SU-DHL-6 (cell line): Measurements from ENCODE around the gene C16orf87.

ENCODE experiments used
- H2AFZ ChIP-seq: fragments of 200-600 bp; sonication (generic); 2 replicates; pipeline ENCODE4 v1.6.1; 2014; ENCODE audit warnings: low read depth, mild to moderate bottlenecking, moderate library complexity, mixed read lengths, antibody characterized with exemption, low read length; ENCODE audit not compliant: severe bottlenecking
- H3F3A ChIP-seq: fragments of 200-600 bp; shearing (Covaris generic); 2 replicates; pipeline ENCODE4 v1.6.0; 2016; ENCODE audit warnings: antibody characterized with exemption, mild to moderate bottlenecking; ENCODE audit not compliant: insufficient read depth
- H3K27ac ChIP-seq: fragments of 200-600 bp; sonication (generic); 2 replicates; pipeline ENCODE4 v1.5.1; 2016; ENCODE audit warnings: low read depth, mild to moderate bottlenecking, low read length, moderate library complexity, mixed read lengths
- H3K27me3 ChIP-seq: fragments of 200-600 bp; sonication (generic), shearing (Covaris generic); 2 replicates; pipeline ENCODE4 v1.6.0; 2014; ENCODE audit warnings: mild to moderate bottlenecking, low read length
- H3K36me3 ChIP-seq: fragments of 200-600 bp; sonication (generic); 2 replicates; pipeline ENCODE4 v1.6.1; 2014; ENCODE audit warnings: mild to moderate bottlenecking, low read length, mixed read lengths
- H3K4me2 ChIP-seq: fragments of 300-600, 200-600 bp; shearing (Covaris generic), sonication (generic); 2 replicates; pipeline ENCODE4 v1.6.0; 2014; ENCODE audit warnings: low read length, low read depth, mild to moderate bottlenecking; ENCODE audit not compliant: poor library complexity, severe bottlenecking
- H3K4me3 ChIP-seq: fragments of 200-600 bp; sonication (generic); 2 replicates; pipeline ENCODE4 v1.5.1; 2014; ENCODE audit warnings: antibody characterized with exemption, low read length, mild to moderate bottlenecking, mixed read lengths; ENCODE audit not compliant: insufficient read depth, poor library complexity, severe bottlenecking
- H3K79me2 ChIP-seq: fragments of 200-600 bp; sonication (generic); 2 replicates; pipeline ENCODE4 v1.6.1; 2014; ENCODE audit warnings: mild to moderate bottlenecking, low read length, moderate library complexity; ENCODE audit not compliant: insufficient read depth
- H3K9ac ChIP-seq: fragments of 200-600 bp; sonication (generic); 2 replicates; pipeline ENCODE4 v1.7.0; 2014; ENCODE audit warnings: mild to moderate bottlenecking, low read length
- H3K9me2 ChIP-seq: fragments of 200-600 bp; sonication (generic); replicated peaks from 2 replicates; pipeline ENCODE4 v1.6.1; 2014; ENCODE audit warnings: low read length; ENCODE audit not compliant: insufficient read depth
- H3K9me3 ChIP-seq: fragments of 200-600 bp; sonication (generic); 2 replicates; pipeline ENCODE4 v1.6.1; 2014; ENCODE audit warnings: low read length, mixed read lengths; ENCODE audit not compliant: insufficient read depth
- H4K20me1 ChIP-seq: fragments of 200-600 bp; sonication (generic); 2 replicates; pipeline ENCODE4 v1.6.1; 2014; ENCODE audit warnings: low read depth, mild to moderate bottlenecking, antibody characterized with exemption, low read length, moderate library complexity, mixed read lengths
- EZH2phosphoT487 ChIP-seq: fragments of 200-600 bp; sonication (generic), shearing (Covaris generic); conservative IDR thresholded peaks from 2 replicates; pipeline ENCODE4 v1.6.1; 2018; ENCODE audit warnings: mild to moderate bottlenecking, antibody characterized with exemption, low read length, moderate library complexity, mixed read lengths
- TF ChIP-seq, protein P1 (sequence below): fragments of 200-600 bp; sonication (generic); IDR thresholded peaks from one replicate; pipeline ENCODE4 v1.5.1; 2017; ENCODE audit warnings: antibody characterized with exemption, mild to moderate bottlenecking, low read length, moderate library complexity; ENCODE audit not compliant: insufficient read depth, poor library complexity, severe bottlenecking

C16orf87 gene

GRCh38 chr16:46836534-46837530 lies 5.9 kb upstream of the C16orf87 start:
- Histone ChIP-seq H3K27me3 (no peaks in the 10 kb centered on the region), H3K4me3 (no peak overlapping the region), H3K79me2 (no peaks in the 10 kb centered on the region), H3K4me2 (no peak overlapping the region), H4K20me1 (no peaks in the 10 kb centered on the region), H3K36me3 (no peaks in the 10 kb centered on the region), H2AFZ (no peak overlapping the region), H3K27ac (no peak overlapping the region), H3K9me3 (no peaks in the 10 kb centered on the region), H3K9me2 (no peaks in the 10 kb centered on the region), H3F3A (peaks cover 4% of the 10 kb centered on the region; the same call in 1 of the 2 replicates), H3K9ac (no peak overlapping the region)
- TF ChIP-seq, protein P1, sequence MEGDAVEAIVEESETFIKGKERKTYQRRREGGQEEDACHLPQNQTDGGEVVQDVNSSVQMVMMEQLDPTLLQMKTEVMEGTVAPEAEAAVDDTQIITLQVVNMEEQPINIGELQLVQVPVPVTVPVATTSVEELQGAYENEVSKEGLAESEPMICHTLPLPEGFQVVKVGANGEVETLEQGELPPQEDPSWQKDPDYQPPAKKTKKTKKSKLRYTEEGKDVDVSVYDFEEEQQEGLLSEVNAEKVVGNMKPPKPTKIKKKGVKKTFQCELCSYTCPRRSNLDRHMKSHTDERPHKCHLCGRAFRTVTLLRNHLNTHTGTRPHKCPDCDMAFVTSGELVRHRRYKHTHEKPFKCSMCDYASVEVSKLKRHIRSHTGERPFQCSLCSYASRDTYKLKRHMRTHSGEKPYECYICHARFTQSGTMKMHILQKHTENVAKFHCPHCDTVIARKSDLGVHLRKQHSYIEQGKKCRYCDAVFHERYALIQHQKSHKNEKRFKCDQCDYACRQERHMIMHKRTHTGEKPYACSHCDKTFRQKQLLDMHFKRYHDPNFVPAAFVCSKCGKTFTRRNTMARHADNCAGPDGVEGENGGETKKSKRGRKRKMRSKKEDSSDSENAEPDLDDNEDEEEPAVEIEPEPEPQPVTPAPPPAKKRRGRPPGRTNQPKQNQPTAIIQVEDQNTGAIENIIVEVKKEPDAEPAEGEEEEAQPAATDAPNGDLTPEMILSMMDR: no peak
- no peak for TF ChIP-seq EZH2phosphoT487

DNA sequence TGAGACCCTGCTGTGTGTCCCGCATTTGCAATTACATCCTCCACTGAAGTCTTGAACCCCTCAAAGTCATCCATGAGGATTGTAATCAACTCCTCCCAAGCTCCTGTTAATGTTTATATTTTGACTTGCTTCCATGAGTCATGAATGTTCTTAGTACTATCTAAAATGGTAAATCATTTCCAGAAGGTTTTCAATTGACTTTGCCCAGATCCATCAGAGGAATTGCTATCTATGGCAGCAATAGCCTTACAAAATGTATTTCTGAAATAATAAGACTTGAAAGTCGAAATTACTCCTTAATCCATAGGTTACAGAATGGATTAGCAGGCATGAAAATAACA lies 2.5 kb upstream of the C16orf87 start:
- no peak overlapping the region for H3K27ac ChIP-seq

DNA sequence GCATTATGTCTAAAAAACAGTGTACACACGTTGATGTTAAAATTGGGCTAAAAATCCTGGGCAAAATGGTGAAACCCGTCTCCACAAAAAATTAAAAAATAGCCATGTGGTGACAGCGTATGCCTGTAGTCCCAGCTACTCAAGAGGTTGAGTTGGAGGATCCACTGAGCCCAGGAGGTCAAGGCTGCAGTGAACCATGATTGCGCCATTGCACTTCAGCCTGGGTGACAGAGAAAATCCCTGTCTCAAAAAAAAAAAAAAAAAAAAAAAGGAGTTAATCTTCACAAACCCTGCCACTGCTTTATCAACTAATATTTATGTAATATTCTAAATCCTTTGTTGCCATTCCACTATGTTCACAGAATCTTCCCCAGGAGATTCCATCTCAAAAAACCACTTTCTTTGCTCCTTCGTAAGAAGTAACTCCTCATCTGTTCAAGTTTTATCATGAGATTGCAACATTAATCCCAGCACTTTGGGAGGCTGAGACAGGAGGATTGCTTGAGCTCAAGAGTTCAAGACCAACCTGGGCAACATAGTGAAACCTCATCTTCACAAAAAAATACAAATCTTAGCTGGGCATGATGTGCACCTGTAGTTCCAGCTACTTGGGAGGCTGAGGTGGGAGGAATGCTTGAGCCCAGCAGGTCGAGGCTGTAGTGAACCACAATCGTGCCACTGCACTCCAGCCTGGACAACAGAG lies 1.9 kb upstream of the C16orf87 start:
- no peak overlapping the region for H3K4me3 ChIP-seq
- no peak overlapping the region for H2AFZ ChIP-seq
- 0 out of 2 replicates have a peak, but pooled peaks cover 4% of the 10 kb centered on the region for H4K20me1 ChIP-seq
- H3K79me2 ChIP-seq: peaks cover 26% of the 10 kb centered on the region
- H3K9me2 ChIP-seq: no peaks in the 10 kb centered on the region
- no peak overlapping the region for H3K4me2 ChIP-seq
- H3K27ac ChIP-seq: no peak overlapping the region
- no peaks in the 10 kb centered on the region for H3K27me3 ChIP-seq
- TF ChIP-seq EZH2phosphoT487: no peak
- TF ChIP-seq, protein P1: no peak
- H3K36me3 ChIP-seq: no peaks in the 10 kb centered on the region
- H3K9ac ChIP-seq: no peak overlapping the region
- no peaks in the 10 kb centered on the region for H3K9me3 ChIP-seq
- H3F3A ChIP-seq: peaks cover 10% of the 10 kb centered on the region

More for the DNA sequence above, 2.5 kb upstream of the C16orf87 start:
- Histone ChIP-seq H3K27me3 (no peaks in the 10 kb centered on the region), H3K9ac (no peak overlapping the region), H4K20me1 (no peaks in the 10 kb centered on the region), H2AFZ (no peak overlapping the region), H3K4me3 (no peak overlapping the region), H3K4me2 (no peak overlapping the region), H3K79me2 (peaks cover 21% of the 10 kb centered on the region), H3K36me3 (no peaks in the 10 kb centered on the region), H3F3A (peaks cover 10% of the 10 kb centered on the region), H3K9me2 (no peaks in the 10 kb centered on the region), H3K9me3 (no peaks in the 10 kb centered on the region)
- TF ChIP-seq, protein P1: no peak
- no peak for TF ChIP-seq EZH2phosphoT487
